GM12872 (cell line): ENCODE data around the gene PSMB11.

Experiments used
- CTCF ChIP-seq: IDR thresholded peaks from 3 replicates; pipeline ENCODE4 v1.5.1; 2011; ENCODE audit warnings: low read depth, mild to moderate bottlenecking, low read length, moderate library complexity; ENCODE audit not compliant: insufficient read depth

The PSMB11 gene

GRCh38 chr14:23079716-23080115 lies 37.7 kb downstream of the PSMB11 start:
- TF ChIP-seq CTCF: no peak

GRCh38 chr14:23080474-23080873 lies 38.5 kb downstream of the PSMB11 start:
- TF ChIP-seq CTCF: no peak

GRCh38 chr14:23085458-23085857 lies 43.4 kb downstream of the PSMB11 start:
- no peak for TF ChIP-seq CTCF

- no peak for TF ChIP-seq CTCF
Observed at GRCh38 chr14:23086565-23086964, 44.6 kb downstream of the PSMB11 start.

- TF ChIP-seq CTCF: no peak
Observed at GRCh38 chr14:23089498-23090253, 47.7 kb downstream of the PSMB11 start.

GRCh38 chr14:23090254-23090636 lies 48.2 kb downstream of the PSMB11 start:
- no peak for TF ChIP-seq CTCF

GRCh38 chr14:23091294-23092225 lies 49.5 kb downstream of the PSMB11 start:
- TF ChIP-seq CTCF: no peak
